NCI-H446 treated with DMSO at 0.1 percent for 48 hours (cell line): Measurements from ENCODE around the gene RALGAPA1.
"Not testable (repeated sequence)": the region's sequence is repeated elsewhere in the genome, so short reads cannot be mapped to it uniquely, and the experiment has no call there.

Experiments
- DNase-seq: peaks from one replicate; lab custom pipeline; 2025; lab: John Stamatoyannopoulos, UW

The RALGAPA1 gene

DNA sequence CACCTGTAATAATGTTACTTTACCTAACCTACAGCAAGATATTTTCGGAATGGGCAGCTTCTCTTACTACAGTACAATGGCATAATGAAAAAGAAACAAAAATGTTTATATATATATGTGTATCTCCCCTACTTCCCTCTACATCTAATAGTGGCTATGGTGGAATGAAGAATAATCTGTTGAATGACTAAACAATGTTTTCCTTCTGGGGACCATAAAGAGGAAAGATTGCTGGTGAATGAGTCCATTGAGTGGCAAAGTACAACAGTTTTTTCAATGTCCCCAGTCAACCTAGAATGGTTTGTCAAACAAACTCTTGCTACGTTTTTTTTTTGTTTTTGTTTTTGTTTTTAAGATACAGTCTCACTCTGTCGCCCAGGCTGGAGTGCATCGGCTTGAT is 47.2 kb downstream of the RALGAPA1 start:
- DNase-seq = no peak

GRCh38 chr14:35760143-35760542 is 49.0 kb downstream of the RALGAPA1 start:
- DNase-seq = no peak

GRCh38 chr14:35758523-35759129 is 50.5 kb downstream of the RALGAPA1 start:
- DNase-seq = no peak

DNA sequence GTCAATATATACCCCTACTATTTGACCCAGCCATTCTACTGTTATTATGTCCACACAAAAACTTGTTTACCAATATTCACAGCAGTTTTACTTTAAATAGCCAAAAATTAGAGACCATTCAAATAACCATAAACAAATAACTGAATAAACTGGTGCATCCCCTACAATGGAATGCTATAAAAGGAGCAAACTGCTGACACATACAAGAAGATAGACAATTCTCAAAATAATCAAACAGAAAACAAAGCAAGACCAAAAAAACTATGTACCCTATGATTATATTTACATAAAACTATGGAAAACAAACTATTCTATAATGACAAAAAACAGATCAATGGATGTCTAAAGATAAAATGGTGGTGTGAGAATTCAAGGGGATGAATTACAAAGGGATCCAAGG is 54.4 kb downstream of the RALGAPA1 start:
- no peak for DNase-seq

GRCh38 chr14:35752380-35752779 is 56.7 kb downstream of the RALGAPA1 start:
- no peak for DNase-seq

DNA sequence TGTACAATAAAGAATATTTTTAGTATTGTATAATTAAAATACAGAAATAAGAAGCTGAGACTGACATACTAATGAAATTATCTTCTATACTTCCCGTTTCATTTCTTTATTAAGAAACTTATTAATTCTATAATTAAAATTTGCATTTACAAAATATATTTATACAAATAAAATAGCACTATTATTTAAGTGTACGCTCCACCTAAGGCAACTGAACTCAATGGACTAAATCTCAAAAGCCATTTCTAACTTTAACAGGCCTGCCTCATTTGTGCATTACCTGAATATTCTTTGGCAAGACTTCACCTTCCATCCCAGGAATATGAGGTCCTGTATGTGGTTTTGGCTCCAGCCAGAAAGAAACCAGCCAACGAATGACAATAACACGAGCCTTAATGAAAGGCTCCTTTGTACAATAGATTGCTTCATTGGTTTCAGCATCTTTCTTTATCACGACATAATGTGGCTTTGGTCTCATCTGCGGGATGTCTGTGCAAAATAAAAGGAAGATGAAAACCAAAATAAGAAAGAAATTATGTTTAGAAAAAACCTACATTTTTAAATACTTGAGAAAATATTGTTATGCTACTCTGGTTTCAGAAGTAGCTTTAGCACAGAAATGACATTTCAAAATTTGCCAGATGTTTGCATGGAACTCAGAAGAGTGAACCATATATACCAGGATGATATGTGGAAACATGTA is 58.7 kb downstream of the RALGAPA1 start:
- no peak for DNase-seq

DNA sequence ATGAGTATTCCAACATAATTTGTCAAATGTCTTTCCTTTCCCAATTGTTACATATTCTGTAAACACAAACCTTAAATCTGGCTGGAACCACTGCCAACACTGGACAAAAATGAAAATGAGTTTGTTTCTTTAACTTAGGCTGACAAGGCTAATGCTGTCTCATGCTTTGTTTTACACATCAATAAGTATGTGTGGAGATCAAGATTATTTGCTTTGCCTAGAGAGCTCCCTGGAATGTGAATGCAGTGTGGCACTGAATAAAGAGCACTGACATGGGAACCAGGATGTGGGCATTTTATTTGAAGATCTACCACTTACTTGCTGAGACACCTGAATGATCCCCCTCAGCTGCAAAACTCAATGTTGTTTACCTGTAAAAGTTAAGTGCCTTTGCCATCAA is 61.7 kb downstream of the RALGAPA1 start:
- no peak for DNase-seq

DNA sequence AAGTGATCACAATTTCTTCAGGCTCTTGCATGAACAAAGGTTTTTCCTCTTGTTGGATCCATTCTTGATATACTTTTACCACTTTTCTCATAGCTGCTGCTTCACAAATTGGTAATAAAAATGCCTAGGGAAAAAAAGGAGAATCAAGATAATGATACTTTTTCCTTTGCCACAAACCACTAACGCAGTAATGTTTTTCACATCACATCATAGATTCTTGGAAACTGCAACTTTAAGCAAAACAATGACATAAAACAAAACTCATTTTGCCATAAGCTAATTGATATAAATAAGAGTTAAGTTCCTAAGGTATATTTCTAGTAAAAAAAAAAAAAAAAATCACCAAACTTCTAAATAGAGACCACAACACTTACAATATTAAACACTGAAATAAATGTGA is 66.7 kb downstream of the RALGAPA1 start:
- DNase-seq = no peak

- DNase-seq = no peak
These were observed 67.1 kb downstream of the RALGAPA1 start for GRCh38 chr14:35742032-35742371.

DNA sequence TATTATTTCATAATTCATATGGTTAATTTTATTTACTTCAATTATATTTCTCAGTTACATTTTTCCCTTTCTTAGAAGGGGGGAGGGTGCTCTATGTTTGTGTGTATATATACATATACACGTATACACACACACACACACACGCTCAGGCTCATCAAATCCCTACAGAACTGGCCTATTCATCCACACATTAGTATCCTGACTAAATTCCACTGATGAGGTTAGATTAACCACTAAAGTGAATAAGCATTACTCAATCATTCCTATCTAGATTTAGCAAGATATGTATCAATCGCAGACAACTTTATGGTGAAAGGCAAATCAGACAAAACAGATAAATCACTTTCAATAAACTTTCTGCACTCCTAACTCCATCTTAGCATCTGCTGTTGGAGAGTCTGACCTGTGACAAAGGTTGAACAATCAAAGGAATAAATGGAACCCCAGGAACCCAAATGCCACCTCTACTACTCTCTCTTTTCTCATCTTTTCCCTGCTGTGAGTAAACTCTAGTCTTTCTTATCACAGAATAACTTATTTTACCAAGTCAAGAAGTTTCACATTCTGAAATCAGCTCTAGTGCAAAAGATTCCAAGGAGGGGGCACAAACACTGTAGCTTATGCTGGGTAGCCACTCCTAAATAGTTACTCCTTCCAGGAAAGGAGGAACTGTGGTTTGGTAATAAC is 67.6 kb downstream of the RALGAPA1 start:
- no peak for DNase-seq

DNA sequence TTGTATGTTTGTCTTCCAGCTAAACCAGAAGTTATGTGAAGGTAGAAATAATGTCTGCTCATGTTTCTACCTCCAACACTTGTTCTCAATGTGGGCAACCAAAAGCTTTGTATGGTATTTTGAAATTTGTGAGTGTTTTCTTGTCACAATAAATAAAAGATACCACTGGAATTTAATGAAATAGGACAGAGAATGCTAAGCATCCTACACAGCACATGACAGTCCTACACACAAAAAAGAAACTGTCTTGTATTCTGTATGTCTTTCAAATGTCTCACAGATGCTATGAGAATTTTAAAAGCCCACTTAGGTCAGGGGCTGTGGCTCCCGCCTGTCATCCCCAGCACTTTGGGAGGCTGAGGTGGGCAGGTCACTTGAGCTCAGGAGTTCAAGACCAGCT is 68.9 kb downstream of the RALGAPA1 start:
- no peak for DNase-seq

GRCh38 chr14:35735163-35735562 is 73.9 kb downstream of the RALGAPA1 start:
- not testable (repeated sequence) for DNase-seq

- DNase-seq = not testable (repeated sequence)
These were observed 75.6 kb downstream of the RALGAPA1 start for GRCh38 chr14:35733510-35733909.

DNA sequence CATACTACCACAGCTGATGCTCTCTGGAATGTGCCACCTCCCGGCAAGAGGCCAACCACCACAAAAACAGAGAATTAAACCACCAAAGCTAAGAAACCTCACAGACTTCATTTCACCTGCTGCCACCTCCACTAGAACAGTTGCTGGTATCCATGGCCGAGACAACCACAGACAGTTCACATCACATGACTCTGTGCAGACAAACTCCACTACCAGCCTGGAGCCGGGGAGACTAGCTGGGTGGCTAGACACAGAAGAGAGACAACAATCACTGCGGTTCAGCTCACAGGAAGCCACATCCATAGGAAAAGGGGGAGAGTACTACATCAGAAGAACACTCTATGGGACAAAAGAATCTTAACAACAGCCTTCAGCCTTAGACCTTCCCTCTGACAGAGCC is 78.2 kb downstream of the RALGAPA1 start:
- no peak for DNase-seq

DNA sequence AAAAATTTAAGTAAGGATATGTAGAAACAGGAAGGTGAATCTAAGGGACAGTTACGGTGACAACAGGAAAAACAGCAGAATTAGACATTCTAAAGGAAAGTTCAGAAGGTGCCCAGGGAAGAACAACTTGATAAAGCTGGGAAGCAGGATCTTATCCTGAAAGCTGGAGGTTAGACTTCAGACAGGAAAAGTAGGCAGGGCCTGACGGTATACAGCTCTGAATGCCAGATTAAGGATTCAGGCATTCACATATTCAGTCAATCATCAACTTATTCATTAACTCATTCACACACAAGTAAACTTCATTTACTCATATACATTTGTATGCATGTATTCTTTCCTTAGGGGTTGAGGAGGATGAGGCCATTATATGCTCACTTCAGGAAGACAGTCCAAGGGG is 81.3 kb downstream of the RALGAPA1 start:
- no peak for DNase-seq

- no peak for DNase-seq
These were observed 83.2 kb downstream of the RALGAPA1 start for GRCh38 chr14:35725930-35726329.

GRCh38 chr14:35715079-35715478 is 94.0 kb downstream of the RALGAPA1 start:
- DNase-seq = no peak

GRCh38 chr14:35712466-35712865 is 96.6 kb downstream of the RALGAPA1 start:
- DNase-seq = no peak

- no peak for DNase-seq
These were observed 101.0 kb downstream of the RALGAPA1 start for GRCh38 chr14:35708062-35708461.

- DNase-seq = no peak
These were observed 103.5 kb downstream of the RALGAPA1 start for GRCh38 chr14:35705636-35706035.

DNA sequence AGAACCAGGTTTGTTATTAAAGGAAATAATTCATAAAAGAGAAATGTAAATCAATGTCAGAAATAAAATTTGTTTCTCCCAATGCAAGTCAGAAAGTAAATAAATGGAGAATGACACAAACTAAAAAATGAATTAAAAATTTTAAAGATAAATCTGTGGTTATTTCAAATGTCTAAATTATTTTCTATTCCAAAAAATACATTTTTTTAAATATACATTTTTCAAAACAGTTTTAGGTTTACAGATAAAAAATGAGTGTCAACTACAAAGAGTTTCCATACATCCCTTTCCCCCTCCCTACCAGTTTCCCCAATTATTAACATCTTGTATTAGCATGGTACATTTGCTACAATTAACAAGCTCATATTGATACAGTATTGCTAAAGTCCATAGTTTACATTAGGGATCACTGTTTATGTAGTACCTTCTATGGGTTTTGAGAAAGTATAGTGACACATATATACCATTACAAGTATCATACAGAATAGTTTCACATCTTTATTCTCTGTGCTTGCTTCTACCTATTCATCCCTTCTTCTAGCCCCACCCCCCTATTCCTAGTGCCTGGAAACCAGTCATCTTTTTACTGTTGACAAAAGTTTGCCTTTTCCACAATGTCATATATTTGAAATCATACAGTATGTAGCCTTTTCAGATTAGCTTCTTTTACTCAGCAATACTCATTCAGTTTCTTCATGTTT is 104.2 kb downstream of the RALGAPA1 start:
- no peak for DNase-seq

DNA sequence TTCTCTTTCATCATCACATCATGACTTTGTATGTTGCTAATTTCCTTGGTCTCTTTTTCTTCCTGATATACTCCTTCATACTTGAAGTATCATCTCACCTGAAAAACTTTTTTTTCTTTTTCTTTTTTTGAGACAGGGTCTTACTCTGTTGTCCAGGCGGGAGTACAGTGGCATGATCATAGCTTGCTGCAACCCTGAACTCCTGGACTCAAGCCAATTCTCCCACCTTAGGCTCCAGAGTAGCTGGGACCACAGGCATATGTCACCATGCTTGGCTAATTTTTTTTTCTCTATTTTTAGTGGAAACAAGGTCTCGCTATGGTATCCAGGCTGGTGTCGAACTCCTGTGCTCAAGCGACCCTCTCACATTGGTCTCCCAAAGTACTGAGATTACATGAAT is 107.6 kb downstream of the RALGAPA1 start:
- DNase-seq = no peak
